T-helper 1 cell treated with Interleukin-12 subunit alpha and Interleukin-12 subunit beta and Interleukin-4 antibody, amounts not matched to agents 30 μg/mL and 1 μg/mL, for 36 hours (primary cell): ENCODE measurements around the gene EHBP1.

Source experiments
- H3K27ac Mint-ChIP-seq: one replicate; pipeline ENCODE4 v1.8.0; 2021; ENCODE audit warnings: mild to moderate bottlenecking, mixed read lengths
- H3K27me3 Mint-ChIP-seq: one replicate; pipeline ENCODE4 v1.8.0; 2021; ENCODE audit warnings: low read depth, mixed read lengths
- H3K36me3 Mint-ChIP-seq: one replicate; pipeline ENCODE4 v1.8.0; 2021; ENCODE audit warnings: low read depth, mixed read lengths
- H3K4me1 Mint-ChIP-seq: one replicate; pipeline ENCODE4 v1.8.0; 2021; ENCODE audit warnings: low read depth, mixed read lengths
- H3K4me3 Mint-ChIP-seq: one replicate; pipeline ENCODE4 v1.8.0; 2021; ENCODE audit warnings: mild to moderate bottlenecking, moderate library complexity, mixed read lengths
- H3K9me3 Mint-ChIP-seq: one replicate; pipeline ENCODE4 v1.8.0; 2021; ENCODE audit warnings: mixed read lengths

The EHBP1 gene

GRCh38 chr2:62716768-62717167, 11.3 kb downstream of the EHBP1 start:
- H3K36me3 Mint-ChIP-seq = peaks cover 18% of the 10 kb centered on the region

GRCh38 chr2:62717503-62718081, 12.1 kb downstream of the EHBP1 start:
- H3K4me3 Mint-ChIP-seq = no peak overlapping the region
- peaks cover 3% of the 10 kb centered on the region for H3K9me3 Mint-ChIP-seq
- peaks cover 18% of the 10 kb centered on the region for H3K36me3 Mint-ChIP-seq
- peaks cover 4% of the 10 kb centered on the region for H3K4me1 Mint-ChIP-seq
- H3K27ac Mint-ChIP-seq = no peak overlapping the region
- H3K27me3 Mint-ChIP-seq = no peaks in the 10 kb centered on the region

More at GRCh38 chr2:62716768-62717167, 11.3 kb downstream of the EHBP1 start:
- Mint-ChIP-seq H3K4me3 (no peak overlapping the region), H3K27ac (no peak overlapping the region), H3K27me3 (no peaks in the 10 kb centered on the region), H3K9me3 (peaks cover 2% of the 10 kb centered on the region), H3K4me1 (peaks cover 4% of the 10 kb centered on the region)

- no peak overlapping the region for H3K27ac Mint-ChIP-seq
- H3K9me3 Mint-ChIP-seq = peaks cover 10% of the 10 kb centered on the region
- H3K27me3 Mint-ChIP-seq = no peaks in the 10 kb centered on the region
- H3K4me1 Mint-ChIP-seq = peaks cover 4% of the 10 kb centered on the region
- H3K4me3 Mint-ChIP-seq = no peak overlapping the region
- H3K36me3 Mint-ChIP-seq = peaks cover 19% of the 10 kb centered on the region
Measured at GRCh38 chr2:62718225-62718822, 12.8 kb downstream of the EHBP1 start.

- H3K4me3 Mint-ChIP-seq = no peak overlapping the region
- no peak overlapping the region for H3K27ac Mint-ChIP-seq
- peaks cover 20% of the 10 kb centered on the region for H3K9me3 Mint-ChIP-seq
- H3K36me3 Mint-ChIP-seq = peaks cover 16% of the 10 kb centered on the region
- H3K4me1 Mint-ChIP-seq = peaks cover 4% of the 10 kb centered on the region
- no peaks in the 10 kb centered on the region for H3K27me3 Mint-ChIP-seq
Measured at GRCh38 chr2:62719757-62720156, 14.2 kb downstream of the EHBP1 start.

- Mint-ChIP-seq H3K4me1 (peaks cover 4% of the 10 kb centered on the region), H3K4me3 (no peak overlapping the region), H3K9me3 (peaks cover 20% of the 10 kb centered on the region), H3K27ac (no peak overlapping the region), H3K36me3 (peaks cover 11% of the 10 kb centered on the region), H3K27me3 (no peaks in the 10 kb centered on the region)
Measured at GRCh38 chr2:62722679-62723078, 17.2 kb downstream of the EHBP1 start.

- Mint-ChIP-seq H3K9me3 (peaks cover 20% of the 10 kb centered on the region), H3K4me3 (no peak overlapping the region)
Measured at GRCh38 chr2:62723253-62723652, 17.7 kb downstream of the EHBP1 start.

GRCh38 chr2:62724106-62724505, 18.6 kb downstream of the EHBP1 start:
- Mint-ChIP-seq H3K4me1 (peaks cover 4% of the 10 kb centered on the region), H3K36me3 (peaks cover 10% of the 10 kb centered on the region), H3K9me3 (peaks cover 20% of the 10 kb centered on the region), H3K27me3 (no peaks in the 10 kb centered on the region), H3K4me3 (no peak overlapping the region), H3K27ac (no peak overlapping the region)

More at GRCh38 chr2:62723253-62723652, 17.7 kb downstream of the EHBP1 start:
- no peak overlapping the region for H3K27ac Mint-ChIP-seq
- no peaks in the 10 kb centered on the region for H3K27me3 Mint-ChIP-seq
- peaks cover 11% of the 10 kb centered on the region for H3K36me3 Mint-ChIP-seq
- peaks cover 4% of the 10 kb centered on the region for H3K4me1 Mint-ChIP-seq

- Mint-ChIP-seq H3K36me3 (peaks cover 8% of the 10 kb centered on the region), H3K4me3 (no peak overlapping the region), H3K4me1 (peaks cover 4% of the 10 kb centered on the region), H3K9me3 (peaks cover 20% of the 10 kb centered on the region), H3K27ac (no peak overlapping the region), H3K27me3 (no peaks in the 10 kb centered on the region)
Measured at GRCh38 chr2:62724886-62725711, 19.6 kb downstream of the EHBP1 start.

- H3K27me3 Mint-ChIP-seq = no peaks in the 10 kb centered on the region
- peaks cover 2% of the 10 kb centered on the region for H3K4me1 Mint-ChIP-seq
- peaks cover 6% of the 10 kb centered on the region for H3K36me3 Mint-ChIP-seq
- H3K27ac Mint-ChIP-seq = no peak overlapping the region
- H3K4me3 Mint-ChIP-seq = no peak overlapping the region
- H3K9me3 Mint-ChIP-seq = peaks cover 20% of the 10 kb centered on the region
Measured at GRCh38 chr2:62725712-62726055, 20.2 kb downstream of the EHBP1 start.

- Mint-ChIP-seq H3K4me3 (no peak overlapping the region), H3K4me1 (no peaks in the 10 kb centered on the region), H3K9me3 (peaks cover 26% of the 10 kb centered on the region), H3K36me3 (peaks cover 5% of the 10 kb centered on the region), H3K27ac (no peak overlapping the region), H3K27me3 (no peaks in the 10 kb centered on the region)
Measured at GRCh38 chr2:62727259-62727867, 21.9 kb downstream of the EHBP1 start.

GRCh38 chr2:62727876-62728566, 22.5 kb downstream of the EHBP1 start:
- H3K36me3 Mint-ChIP-seq = peaks cover 5% of the 10 kb centered on the region
- peaks cover 24% of the 10 kb centered on the region for H3K9me3 Mint-ChIP-seq
- no peak overlapping the region for H3K27ac Mint-ChIP-seq
- no peaks in the 10 kb centered on the region for H3K27me3 Mint-ChIP-seq
- no peak overlapping the region for H3K4me3 Mint-ChIP-seq
- no peaks in the 10 kb centered on the region for H3K4me1 Mint-ChIP-seq

GRCh38 chr2:62731275-62731674, 25.8 kb downstream of the EHBP1 start:
- no peaks in the 10 kb centered on the region for H3K27me3 Mint-ChIP-seq
- H3K4me3 Mint-ChIP-seq = no peak overlapping the region
- H3K27ac Mint-ChIP-seq = no peak overlapping the region
- H3K36me3 Mint-ChIP-seq = peaks cover 3% of the 10 kb centered on the region
- no peaks in the 10 kb centered on the region for H3K4me1 Mint-ChIP-seq
- peaks cover 11% of the 10 kb centered on the region for H3K9me3 Mint-ChIP-seq

GRCh38 chr2:62732262-62732777, 26.8 kb downstream of the EHBP1 start:
- no peaks in the 10 kb centered on the region for H3K27me3 Mint-ChIP-seq
- no peaks in the 10 kb centered on the region for H3K4me1 Mint-ChIP-seq
- no peak overlapping the region for H3K4me3 Mint-ChIP-seq
- H3K27ac Mint-ChIP-seq = no peak overlapping the region
- H3K9me3 Mint-ChIP-seq = peaks cover 11% of the 10 kb centered on the region
- H3K36me3 Mint-ChIP-seq = peaks cover 3% of the 10 kb centered on the region

GRCh38 chr2:62733546-62733945, 28.0 kb downstream of the EHBP1 start:
- Mint-ChIP-seq H3K36me3 (peaks cover 3% of the 10 kb centered on the region), H3K27ac (no peak overlapping the region), H3K4me1 (no peaks in the 10 kb centered on the region), H3K9me3 (peaks cover 11% of the 10 kb centered on the region), H3K27me3 (no peaks in the 10 kb centered on the region), H3K4me3 (no peak overlapping the region)
